Activated CD8-positive, alpha-beta memory T cell treated with anti-CD3 and anti-CD28 coated beads, Interleukin-2, amount 50 U/mL, for 1 hour (primary cell): Measurements from ENCODE around the gene CD163L1.
"Not testable (repeated sequence)": the region's sequence is repeated elsewhere in the genome, so short reads cannot be mapped to it uniquely, and the experiment has no call there.

Experiments used
- DNase-seq: peaks from one replicate; pipeline ENCODE4 v3.0.0-alpha.2; 2020; ENCODE audit errors: extremely low read depth

The CD163L1 gene

GRCh38 chr12:7444076-7444475, at the start of gene CD163L1:
TSS of gene CD163L1 (minus strand) at chr12:7444153. CDS start at chr12:7444127, 26 bp downstream.
- no peak for DNase-seq

- no peak for DNase-seq
These were observed 49.1 kb upstream of the CD163L1 start for GRCh38 chr12:7493006-7493405.

DNA sequence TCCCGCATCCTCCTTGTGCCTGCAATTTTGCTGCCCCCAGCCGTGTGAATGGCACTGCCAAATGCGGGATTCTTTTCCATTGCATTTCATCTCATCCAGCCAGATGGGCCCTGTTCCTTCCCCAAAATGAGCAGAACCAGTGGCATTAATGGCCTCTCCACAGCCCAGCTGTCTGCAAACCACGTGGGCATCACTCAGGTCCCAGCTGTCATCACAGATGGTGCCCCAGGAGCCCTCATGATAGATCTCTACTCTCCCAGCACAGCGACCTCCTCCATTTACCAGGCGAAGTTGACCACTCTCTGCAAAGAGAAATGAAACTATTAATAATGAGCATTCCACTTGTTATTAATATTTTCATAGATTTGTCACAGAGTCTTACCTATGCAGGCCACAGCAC, 42.6 kb upstream of the CD163L1 start:
- DNase-seq, result no peak

- DNase-seq, result no peak
These were observed 41.1 kb upstream of the CD163L1 start for GRCh38 chr12:7485095-7485494.

DNA sequence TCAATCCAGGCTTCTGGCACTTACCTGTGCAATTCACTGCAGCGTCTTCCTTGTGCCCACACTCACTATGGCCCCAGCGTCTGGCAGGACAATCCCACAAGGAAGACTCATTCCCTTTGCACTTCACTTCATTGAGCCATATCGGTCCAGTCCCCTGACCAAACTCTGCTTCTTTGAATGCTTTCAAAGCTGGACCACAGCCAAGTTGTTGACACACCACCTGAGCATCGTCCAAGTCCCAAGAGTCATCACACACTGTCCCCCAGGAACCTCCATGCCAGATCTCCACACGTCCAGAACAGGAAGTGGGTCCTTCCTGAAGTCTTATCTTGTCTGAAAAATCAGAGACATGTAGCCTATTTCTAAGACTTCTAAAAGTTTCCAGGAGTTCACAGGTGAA, 39.4 kb upstream of the CD163L1 start:
- no peak for DNase-seq

- no peak for DNase-seq
These were observed 35.8 kb upstream of the CD163L1 start for GRCh38 chr12:7479771-7480170.

DNA sequence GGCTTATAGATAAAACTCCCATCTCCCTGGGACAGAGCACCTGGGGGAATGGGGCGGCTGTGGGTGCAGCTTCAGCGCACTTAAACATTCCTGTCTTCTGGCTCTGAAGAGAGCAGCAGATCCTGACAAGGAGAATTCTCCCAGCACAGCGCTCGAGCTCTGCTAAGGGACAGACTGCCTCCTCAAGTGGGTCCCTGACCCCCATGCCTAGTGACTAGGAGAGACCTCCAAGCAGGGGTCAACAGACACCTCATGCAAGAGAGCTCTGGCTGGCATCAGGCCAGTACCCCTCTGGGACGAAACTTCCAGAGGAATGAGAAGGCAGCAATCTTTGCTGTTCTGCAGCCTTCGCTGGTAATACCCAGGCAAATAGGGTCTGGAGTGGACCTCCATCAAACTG, 28.1 kb upstream of the CD163L1 start:
- no peak for DNase-seq

- DNase-seq, result no peak
These were observed 16.7 kb upstream of the CD163L1 start for GRCh38 chr12:7460375-7461259.

DNA sequence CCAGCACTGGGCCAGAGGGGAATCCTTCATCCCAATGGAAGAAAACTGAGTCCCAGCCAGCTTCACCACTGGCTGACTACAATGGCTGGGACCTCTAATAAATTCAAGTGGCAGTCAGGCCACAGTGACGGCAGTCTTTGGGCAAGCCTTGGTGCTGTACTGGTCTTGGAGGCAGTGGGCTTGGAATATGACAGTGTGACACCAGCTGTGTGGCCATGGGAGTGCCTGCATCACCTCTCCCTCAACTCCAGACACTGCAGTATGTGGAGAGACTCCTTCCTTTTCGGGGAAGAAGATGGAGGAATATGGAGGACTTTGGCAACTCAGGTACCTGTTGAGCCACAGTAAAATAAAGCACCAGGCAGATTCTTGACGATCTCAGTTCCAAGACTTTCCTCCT, 16.0 kb upstream of the CD163L1 start:
- DNase-seq, result no peak

DNA sequence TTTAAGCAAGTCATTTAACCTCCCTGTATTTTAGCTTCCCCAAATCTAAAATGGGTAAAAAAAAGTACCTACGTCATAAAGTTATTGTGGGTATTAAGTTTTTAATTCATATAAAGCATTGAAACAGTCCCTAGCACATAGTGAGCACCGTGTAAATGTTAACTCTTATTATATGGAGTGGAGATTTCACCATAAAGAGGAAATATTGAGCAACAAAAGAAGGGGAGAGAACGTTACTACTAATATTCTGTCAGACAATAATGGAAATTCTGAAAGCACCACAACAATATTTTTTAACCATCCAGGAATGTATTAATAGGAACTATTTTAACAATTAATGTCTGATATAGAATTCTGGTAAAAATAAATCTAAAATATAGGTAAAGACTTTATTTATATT, 7.8 kb upstream of the CD163L1 start:
- DNase-seq, result no peak

- DNase-seq, result no peak
These were observed 6.7 kb upstream of the CD163L1 start for GRCh38 chr12:7450667-7451066.

DNA sequence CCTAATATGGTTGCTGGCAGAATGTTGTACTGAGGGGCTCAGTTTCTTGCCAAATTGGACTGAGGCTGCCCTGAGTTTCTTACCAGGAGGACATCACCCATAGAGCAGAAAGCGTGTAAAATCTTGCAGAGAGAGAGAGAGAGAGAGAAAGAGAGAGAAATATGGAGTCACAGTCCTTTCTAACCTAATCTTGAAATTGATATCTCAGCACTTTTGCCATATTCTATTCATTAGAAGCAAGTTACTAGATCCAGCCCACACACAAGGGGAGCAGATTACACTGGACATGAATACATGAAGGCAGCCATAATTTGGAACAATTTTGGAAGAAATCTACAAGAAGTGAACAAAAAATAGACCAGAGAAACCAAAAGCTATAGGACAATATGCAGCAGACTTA, 4.1 kb upstream of the CD163L1 start:
- DNase-seq, result no peak

GRCh38 chr12:7444537-7444936, 584 bp upstream of the CD163L1 start:
- DNase-seq, result no peak

- DNase-seq, result no peak
These were observed 2.7 kb downstream of the CD163L1 start for GRCh38 chr12:7441216-7441615.

GRCh38 chr12:7439579-7440505, 4.1 kb downstream of the CD163L1 start:
- DNase-seq, result peak; percentile 1

GRCh38 chr12:7438291-7438995, 5.5 kb downstream of the CD163L1 start:
- DNase-seq, result not testable (repeated sequence)

DNA sequence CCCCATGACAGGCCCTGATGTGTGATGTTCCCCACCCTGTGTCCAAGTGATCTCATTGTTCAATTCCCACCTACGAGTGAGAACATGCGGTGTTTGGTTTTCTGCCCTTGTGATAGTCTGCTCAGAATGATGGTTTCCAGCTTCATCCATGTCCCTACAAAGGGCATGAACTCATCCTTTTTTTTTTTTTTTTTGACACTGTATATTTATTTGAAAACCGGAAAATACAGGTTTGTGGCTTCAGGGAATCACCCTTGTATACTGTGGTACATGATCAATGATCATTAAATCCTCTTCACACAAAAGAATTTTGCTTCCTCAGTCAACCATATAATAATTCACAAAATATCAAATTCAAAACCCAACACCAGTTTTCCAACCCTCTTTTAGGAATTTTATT, 6.5 kb downstream of the CD163L1 start:
- DNase-seq, result not testable (repeated sequence)

DNA sequence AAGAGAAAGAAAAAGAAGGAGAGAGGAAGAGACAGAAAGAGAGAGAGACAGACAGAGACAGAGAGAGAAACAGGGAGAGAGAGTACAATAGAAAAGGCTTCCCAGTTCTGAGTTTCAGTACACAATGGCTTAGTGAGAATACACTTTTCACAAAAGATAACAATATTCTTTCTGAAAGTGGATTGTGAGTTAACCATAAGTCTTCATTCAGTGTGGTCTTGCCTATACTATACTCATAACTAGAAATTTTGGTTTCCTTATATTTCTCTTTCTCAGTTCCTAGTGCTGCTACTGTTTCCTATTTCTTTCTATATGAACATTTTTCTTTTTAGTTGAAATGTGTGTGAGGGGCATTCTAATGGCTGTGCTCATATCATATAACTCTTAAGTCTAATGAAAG, 9.3 kb downstream of the CD163L1 start:
- DNase-seq, result no peak

- DNase-seq, result no peak
These were observed 10.6 kb downstream of the CD163L1 start for GRCh38 chr12:7433276-7433822.

DNA sequence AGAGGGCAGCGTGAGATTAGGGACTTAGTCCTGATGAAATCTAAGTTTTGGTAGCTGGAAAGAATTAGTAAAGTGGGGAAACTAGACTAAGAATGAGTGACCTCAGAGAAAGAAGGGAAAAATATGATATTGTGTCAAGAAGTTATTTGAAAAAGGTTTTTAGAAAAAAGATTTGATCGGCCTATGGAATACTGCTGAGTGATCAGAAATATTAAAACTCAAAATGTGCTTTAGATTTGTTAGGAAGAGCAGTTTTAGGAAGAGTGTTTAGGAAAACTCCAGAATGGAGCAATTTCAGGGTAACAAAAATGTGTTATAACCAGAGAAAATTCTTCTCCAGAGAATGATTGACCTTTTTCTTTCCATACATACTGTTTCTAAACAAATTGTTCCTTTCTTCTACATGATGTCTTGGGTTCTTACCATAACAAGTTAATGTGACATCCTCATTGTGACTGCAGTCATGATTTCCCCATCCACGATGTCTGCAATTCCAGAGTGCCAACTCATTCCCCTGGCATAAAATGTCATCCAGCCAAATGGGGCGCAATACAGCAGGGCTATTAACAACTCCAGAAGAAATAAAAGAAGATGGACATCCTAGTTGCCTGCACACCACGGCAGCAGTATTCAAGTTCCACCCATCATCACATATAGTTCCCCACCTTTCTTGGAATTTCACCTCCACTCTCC, 11.8 kb downstream of the CD163L1 start:
- DNase-seq, result no peak

GRCh38 chr12:7411343-7411742, 32.6 kb downstream of the CD163L1 start:
- DNase-seq, result no peak
